Nephron (organoid): ENCODE data around the gene AAK1.

Source experiments
- H3K27ac Mint-ChIP-seq, 3 experiments: 2 replicates each; pipeline ENCODE4 v1.8.0; 2020; ENCODE audit warnings: mixed read lengths in 3 of 3, mild to moderate bottlenecking in 2 of 3, moderate library complexity in 1 of 3
- H3K27me3 Mint-ChIP-seq: 2 replicates; pipeline ENCODE4 v1.8.0; 2021; ENCODE audit warnings: low read depth, mild to moderate bottlenecking, moderate library complexity, mixed read lengths
- H3K36me3 Mint-ChIP-seq: 2 replicates; pipeline ENCODE4 v1.8.0; 2020; ENCODE audit warnings: low read depth, mixed read lengths
- H3K4me1 Mint-ChIP-seq: 2 replicates; pipeline ENCODE4 v1.8.0; 2020; ENCODE audit warnings: mixed read lengths
- H3K4me3 Mint-ChIP-seq, 3 experiments: 2 replicates each; pipeline ENCODE4 v1.8.0; 2020; ENCODE audit warnings: mild to moderate bottlenecking in 3 of 3, mixed read lengths in 3 of 3, moderate library complexity in 2 of 3
- H3K9me3 Mint-ChIP-seq: 2 replicates; pipeline ENCODE4 v1.8.0; 2020; ENCODE audit warnings: mixed read lengths
- TF ChIP-seq, protein P1 (sequence below), 3 experiments: fragments of 200-600 bp; sonication (generic); IDR thresholded peaks; one replicate each; pipeline ENCODE4 v1.5.0; 2021; ENCODE audit warnings: antibody characterized with exemption in 3 of 3; ENCODE audit not compliant: unreplicated experiment in 3 of 3

The AAK1 gene

DNA sequence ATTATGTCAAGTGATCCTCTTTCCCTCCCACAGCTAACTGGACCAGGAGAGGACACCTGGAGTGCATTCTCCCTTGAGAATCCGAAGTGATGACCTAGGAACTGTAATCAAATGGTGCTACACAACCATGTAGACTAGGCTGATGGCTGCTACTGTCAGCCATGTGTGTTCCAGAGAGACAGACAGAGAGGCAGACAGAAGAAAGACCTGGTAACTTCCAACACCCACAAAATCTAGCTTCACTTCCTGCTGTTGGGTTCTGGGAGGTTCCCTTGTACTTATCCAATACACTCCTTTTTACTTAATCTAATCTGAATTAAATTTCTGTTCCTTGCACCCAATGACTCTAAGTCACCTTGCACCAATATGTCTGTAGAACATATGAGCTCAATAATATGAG lies 72.3 kb downstream of the AAK1 start:
- TF ChIP-seq, protein P1, sequence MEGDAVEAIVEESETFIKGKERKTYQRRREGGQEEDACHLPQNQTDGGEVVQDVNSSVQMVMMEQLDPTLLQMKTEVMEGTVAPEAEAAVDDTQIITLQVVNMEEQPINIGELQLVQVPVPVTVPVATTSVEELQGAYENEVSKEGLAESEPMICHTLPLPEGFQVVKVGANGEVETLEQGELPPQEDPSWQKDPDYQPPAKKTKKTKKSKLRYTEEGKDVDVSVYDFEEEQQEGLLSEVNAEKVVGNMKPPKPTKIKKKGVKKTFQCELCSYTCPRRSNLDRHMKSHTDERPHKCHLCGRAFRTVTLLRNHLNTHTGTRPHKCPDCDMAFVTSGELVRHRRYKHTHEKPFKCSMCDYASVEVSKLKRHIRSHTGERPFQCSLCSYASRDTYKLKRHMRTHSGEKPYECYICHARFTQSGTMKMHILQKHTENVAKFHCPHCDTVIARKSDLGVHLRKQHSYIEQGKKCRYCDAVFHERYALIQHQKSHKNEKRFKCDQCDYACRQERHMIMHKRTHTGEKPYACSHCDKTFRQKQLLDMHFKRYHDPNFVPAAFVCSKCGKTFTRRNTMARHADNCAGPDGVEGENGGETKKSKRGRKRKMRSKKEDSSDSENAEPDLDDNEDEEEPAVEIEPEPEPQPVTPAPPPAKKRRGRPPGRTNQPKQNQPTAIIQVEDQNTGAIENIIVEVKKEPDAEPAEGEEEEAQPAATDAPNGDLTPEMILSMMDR (IDR thresholded peaks at IDR 0.05; ENCODE audit: unreplicated experiment in 3 of 3): no peak
- no peaks in the 10 kb centered on the region for H3K9me3 Mint-ChIP-seq
- H3K27ac Mint-ChIP-seq: no peak overlapping the region
- H3K36me3 Mint-ChIP-seq: peaks cover 4% of the 10 kb centered on the region
- H3K4me1 Mint-ChIP-seq: peaks cover 24% of the 10 kb centered on the region
- no peaks in the 10 kb centered on the region for H3K27me3 Mint-ChIP-seq
- H3K4me3 Mint-ChIP-seq: no peak overlapping the region

GRCh38 chr2:69570474-69570873 lies 73.1 kb downstream of the AAK1 start:
- Mint-ChIP-seq H3K27me3 (no peaks in the 10 kb centered on the region), H3K4me1 (peaks cover 20% of the 10 kb centered on the region), H3K27ac (no peak overlapping the region), H3K36me3 (peaks cover 4% of the 10 kb centered on the region), H3K9me3 (no peaks in the 10 kb centered on the region), H3K4me3 (no peak overlapping the region)
- TF ChIP-seq, protein P1 (IDR thresholded peaks at IDR 0.05; ENCODE audit: unreplicated experiment in 3 of 3): no peak

DNA sequence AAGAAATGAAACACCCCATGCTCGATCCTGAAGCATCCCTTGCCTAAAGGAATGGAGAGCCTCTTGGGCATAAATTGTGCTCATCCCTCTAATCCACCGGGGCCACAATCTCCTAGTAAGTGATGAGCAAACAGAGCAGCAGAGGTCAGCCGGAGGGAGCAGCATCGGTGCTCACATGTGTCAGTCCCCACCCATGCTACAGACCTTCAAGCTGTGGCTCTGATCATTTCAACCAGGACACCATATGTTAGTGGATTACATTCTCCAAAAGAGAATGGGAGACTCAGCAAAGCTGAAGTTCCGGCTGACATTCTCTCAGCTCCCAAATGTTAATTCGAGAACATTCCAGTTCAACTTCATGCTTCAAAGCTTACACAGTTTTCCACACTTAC lies 75.6 kb downstream of the AAK1 start:
- Mint-ChIP-seq H3K27me3 (no peaks in the 10 kb centered on the region), H3K9me3 (no peaks in the 10 kb centered on the region), H3K4me3 (no peak overlapping the region), H3K36me3 (peaks cover 2% of the 10 kb centered on the region), H3K27ac (no peak overlapping the region), H3K4me1 (peaks cover 22% of the 10 kb centered on the region)
- TF ChIP-seq, protein P1 (IDR thresholded peaks at IDR 0.05; ENCODE audit: unreplicated experiment in 3 of 3): no peak

DNA sequence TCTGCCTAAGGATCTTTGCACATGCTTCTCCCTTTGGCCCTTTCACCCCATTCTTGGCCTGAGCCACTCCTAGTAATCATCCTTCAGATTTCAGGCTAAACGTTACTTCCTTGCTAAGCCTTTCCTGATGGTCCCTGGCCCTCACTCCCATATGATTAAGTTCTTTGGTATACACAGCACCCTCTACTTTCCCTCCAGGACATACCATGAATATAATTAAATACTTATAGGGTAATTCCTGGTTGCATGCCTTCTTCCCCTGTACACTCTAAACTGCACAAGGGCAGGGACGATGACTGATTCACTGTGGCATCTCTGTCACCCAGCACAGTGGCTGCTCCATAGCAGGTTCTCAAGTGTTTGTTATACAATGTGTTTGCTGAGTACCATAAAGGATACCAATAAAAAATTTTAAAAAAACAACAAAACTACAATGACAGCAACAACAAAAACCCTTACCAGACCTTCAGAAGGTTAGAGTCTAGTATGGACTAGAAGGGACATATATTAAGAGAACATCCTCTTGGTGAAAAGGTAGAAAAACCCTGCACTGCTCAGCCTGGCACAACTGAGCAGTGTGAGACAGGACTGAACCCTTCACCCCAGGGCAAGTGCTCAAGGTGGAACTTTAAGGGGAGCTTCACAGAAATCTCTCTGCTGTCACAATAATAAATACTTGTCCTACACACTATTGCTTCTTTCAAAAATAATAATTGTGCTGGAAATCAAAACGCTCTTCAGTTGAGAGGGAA lies 76.2 kb downstream of the AAK1 start:
- H3K36me3 Mint-ChIP-seq: no peaks in the 10 kb centered on the region
- H3K9me3 Mint-ChIP-seq: no peaks in the 10 kb centered on the region
- H3K27ac Mint-ChIP-seq: no peak overlapping the region
- H3K4me1 Mint-ChIP-seq: peaks cover 19% of the 10 kb centered on the region
- H3K4me3 Mint-ChIP-seq: no peak overlapping the region
- H3K27me3 Mint-ChIP-seq: no peaks in the 10 kb centered on the region
- TF ChIP-seq, protein P1 (IDR thresholded peaks at IDR 0.05; ENCODE audit: unreplicated experiment in 3 of 3): no peak

DNA sequence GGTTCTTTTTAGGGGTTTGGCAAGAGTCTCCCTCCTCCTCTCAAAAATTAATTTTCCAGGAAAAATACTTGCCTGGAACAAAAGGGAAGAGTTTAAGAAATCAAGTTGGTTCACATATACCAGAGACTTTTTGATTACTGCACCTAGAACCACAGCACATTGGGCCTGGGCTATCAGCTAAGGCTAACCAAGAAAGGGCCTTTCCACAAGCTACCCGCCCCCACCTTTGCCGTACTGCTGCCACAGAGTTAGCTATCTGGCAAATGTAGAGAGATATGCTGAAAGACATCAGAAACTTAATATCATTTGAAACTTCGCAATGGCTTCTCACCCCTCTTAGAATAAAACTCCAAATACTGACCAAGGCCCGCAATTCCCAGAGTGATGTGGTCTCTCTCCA lies 76.9 kb downstream of the AAK1 start:
- H3K27ac Mint-ChIP-seq: no peak overlapping the region
- H3K4me1 Mint-ChIP-seq: peaks cover 19% of the 10 kb centered on the region
- TF ChIP-seq, protein P1 (IDR thresholded peaks at IDR 0.05; ENCODE audit: unreplicated experiment in 3 of 3): no peak
- no peaks in the 10 kb centered on the region for H3K27me3 Mint-ChIP-seq
- no peaks in the 10 kb centered on the region for H3K9me3 Mint-ChIP-seq
- no peaks in the 10 kb centered on the region for H3K36me3 Mint-ChIP-seq
- no peak overlapping the region for H3K4me3 Mint-ChIP-seq

DNA sequence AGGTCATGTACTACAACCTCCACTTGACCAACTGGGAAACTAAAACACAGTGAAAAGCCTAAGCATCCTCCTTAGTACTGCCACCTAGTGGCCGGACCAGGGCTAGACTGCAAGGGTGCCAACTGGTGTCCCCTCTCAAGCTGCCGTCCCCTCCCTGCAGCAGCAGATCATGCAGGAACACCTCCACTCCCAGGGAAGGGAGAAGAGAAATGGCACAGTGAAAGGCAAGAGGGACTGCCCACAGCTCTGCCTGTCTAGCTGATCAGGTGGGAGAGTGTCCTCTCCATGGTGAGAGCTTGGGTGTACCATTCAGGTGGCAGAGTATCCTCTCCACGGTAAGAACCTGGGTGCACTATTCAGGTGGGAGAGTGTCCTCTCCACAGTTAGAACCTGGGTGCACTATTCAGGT lies 78.1 kb downstream of the AAK1 start:
- TF ChIP-seq, protein P1 (IDR thresholded peaks at IDR 0.05; ENCODE audit: unreplicated experiment in 3 of 3): peak; percentile 43 to 53 (median 50)
- Mint-ChIP-seq H3K4me3 (no peak overlapping the region), H3K27ac (no peak overlapping the region), H3K36me3 (no peaks in the 10 kb centered on the region), H3K4me1 (peaks cover 22% of the 10 kb centered on the region), H3K27me3 (no peaks in the 10 kb centered on the region), H3K9me3 (no peaks in the 10 kb centered on the region)
